WERI-Rb-1 (cell line): Measurements from ENCODE around the gene NOA1.

ENCODE experiments used
- DNase-seq: peaks from one replicate; pipeline ENCODE4 v3.0.0-alpha.2; 2020
- H3K27ac ChIP-seq: fragments of 250-450 bp; sonication (Bioruptor Pico); 2 replicates; pipeline ENCODE4 v1.5.1; 2020; ENCODE audit warnings: mild to moderate bottlenecking, moderate library complexity
- H3K27me3 ChIP-seq: fragments of 250-450 bp; sonication (Bioruptor Pico); 2 replicates; pipeline ENCODE4 v1.5.1; 2021; ENCODE audit warnings: mild to moderate bottlenecking, low read depth, moderate library complexity; ENCODE audit not compliant: insufficient read depth, severe bottlenecking
- H3K36me3 ChIP-seq: fragments of 250-450 bp; sonication (Bioruptor Pico); 2 replicates; pipeline ENCODE4 v1.5.1; 2020; ENCODE audit warnings: mild to moderate bottlenecking, moderate library complexity
- H3K4me3 ChIP-seq: 2 replicates; pipeline ENCODE4 v1.5.1; 2011; ENCODE audit warnings: low read depth, mild to moderate bottlenecking, control low read depth, low read length
- H3K9me3 ChIP-seq: fragments of 250-450 bp; sonication (Bioruptor Pico); 2 replicates; pipeline ENCODE4 v1.5.1; 2021; ENCODE audit warnings: mild to moderate bottlenecking, moderate library complexity; ENCODE audit not compliant: severe bottlenecking
- TF ChIP-seq, protein P1 (sequence below): IDR thresholded peaks from 2 replicates; pipeline ENCODE4 v1.5.1; 2011; ENCODE audit warnings: low read depth, mild to moderate bottlenecking, control low read depth, inconsistent platforms, low read length

NOA1 gene

DNA sequence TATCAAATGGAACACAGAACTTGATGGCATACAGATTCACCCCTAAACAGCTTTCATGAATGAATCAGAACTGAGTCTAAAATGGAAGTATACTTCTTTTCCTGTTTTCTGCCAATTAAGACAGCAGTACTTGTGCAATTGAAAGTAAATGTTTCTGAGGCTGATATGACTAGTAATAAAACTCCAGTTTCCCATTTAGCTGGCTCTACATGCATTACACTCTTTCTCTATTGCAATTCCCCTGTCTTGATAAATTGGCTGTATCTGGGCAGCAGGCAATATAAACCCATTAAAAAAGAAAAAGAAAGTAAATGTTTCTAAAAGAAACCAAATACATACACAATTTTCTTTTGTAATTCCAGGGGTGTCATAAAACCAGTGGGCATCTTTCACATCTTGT lies 4.6 kb downstream of the NOA1 start:
- TF ChIP-seq, protein P1, sequence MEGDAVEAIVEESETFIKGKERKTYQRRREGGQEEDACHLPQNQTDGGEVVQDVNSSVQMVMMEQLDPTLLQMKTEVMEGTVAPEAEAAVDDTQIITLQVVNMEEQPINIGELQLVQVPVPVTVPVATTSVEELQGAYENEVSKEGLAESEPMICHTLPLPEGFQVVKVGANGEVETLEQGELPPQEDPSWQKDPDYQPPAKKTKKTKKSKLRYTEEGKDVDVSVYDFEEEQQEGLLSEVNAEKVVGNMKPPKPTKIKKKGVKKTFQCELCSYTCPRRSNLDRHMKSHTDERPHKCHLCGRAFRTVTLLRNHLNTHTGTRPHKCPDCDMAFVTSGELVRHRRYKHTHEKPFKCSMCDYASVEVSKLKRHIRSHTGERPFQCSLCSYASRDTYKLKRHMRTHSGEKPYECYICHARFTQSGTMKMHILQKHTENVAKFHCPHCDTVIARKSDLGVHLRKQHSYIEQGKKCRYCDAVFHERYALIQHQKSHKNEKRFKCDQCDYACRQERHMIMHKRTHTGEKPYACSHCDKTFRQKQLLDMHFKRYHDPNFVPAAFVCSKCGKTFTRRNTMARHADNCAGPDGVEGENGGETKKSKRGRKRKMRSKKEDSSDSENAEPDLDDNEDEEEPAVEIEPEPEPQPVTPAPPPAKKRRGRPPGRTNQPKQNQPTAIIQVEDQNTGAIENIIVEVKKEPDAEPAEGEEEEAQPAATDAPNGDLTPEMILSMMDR, result no peak
- no peak for DNase-seq
- peaks cover 63% of the 10 kb centered on the region for H3K36me3 ChIP-seq
- no peak overlapping the region for H3K27ac ChIP-seq
- no peaks in the 10 kb centered on the region for H3K9me3 ChIP-seq
- H3K4me3 ChIP-seq, result no peak overlapping the region
- no peaks in the 10 kb centered on the region for H3K27me3 ChIP-seq

DNA sequence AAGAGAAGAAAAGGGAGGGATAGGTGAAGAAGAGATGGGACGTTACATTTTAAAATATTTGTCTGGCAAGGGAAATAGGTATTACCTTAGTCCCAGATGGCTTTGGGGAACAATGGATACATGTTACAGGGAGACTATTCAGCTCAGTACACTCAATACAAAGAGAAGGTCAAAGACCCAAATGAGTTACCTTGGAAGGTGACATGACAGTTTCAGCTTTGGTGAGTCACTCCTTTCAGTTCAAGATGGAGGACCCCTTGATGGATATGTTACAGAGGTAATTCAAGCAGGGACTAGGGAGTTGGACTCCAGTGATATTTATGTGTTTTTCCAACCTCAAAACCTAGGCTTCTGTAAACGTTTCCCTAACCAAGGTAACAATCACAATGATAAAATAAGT lies 5.0 kb downstream of the NOA1 start:
- Histone ChIP-seq H3K9me3 (no peaks in the 10 kb centered on the region), H3K4me3 (no peak overlapping the region), H3K27ac (no peak overlapping the region), H3K27me3 (no peaks in the 10 kb centered on the region), H3K36me3 (peaks cover 63% of the 10 kb centered on the region)
- no peak for DNase-seq
- TF ChIP-seq, protein P1, result no peak

DNA sequence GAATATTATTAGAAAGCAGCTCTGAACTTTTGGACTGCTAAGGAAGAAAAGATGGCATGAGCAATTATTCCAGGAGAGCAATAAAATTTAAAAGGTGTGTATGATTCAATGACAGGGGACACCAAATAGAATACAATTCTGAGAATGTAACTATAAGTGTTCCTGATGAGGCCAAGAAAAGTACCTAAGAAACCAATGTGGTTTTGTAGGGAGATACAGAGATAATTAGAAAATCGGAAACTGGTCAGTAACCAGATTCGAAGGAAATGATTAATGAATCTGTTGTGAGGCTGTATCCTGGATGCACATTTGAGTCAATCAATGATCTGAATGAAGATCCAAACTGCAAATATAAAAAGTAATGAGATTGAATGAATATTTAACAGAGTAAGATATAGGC lies 6.0 kb downstream of the NOA1 start:
- Histone ChIP-seq H3K36me3 (peaks cover 65% of the 10 kb centered on the region), H3K27ac (no peak overlapping the region), H3K27me3 (no peaks in the 10 kb centered on the region), H3K9me3 (no peaks in the 10 kb centered on the region), H3K4me3 (no peak overlapping the region)
- TF ChIP-seq, protein P1, result no peak
- DNase-seq, result no peak

DNA sequence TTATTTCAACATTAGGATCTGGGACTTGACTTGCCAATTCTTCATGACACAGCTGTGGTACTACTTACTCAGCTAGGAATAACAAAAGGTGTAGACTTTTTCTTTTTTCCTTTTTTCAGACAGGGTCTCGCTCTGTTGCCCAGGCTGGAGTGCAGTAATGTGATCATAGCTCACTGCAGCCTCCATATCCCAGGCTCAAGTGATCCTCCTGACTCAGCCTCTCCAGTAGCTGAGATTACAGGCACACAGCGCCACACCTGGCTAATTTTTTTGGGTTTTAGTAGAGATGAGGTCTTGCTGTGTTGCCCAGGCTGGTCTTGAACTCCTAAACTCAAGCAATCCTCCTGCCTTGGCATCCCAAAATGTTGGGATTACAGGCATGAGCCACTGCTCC lies 16.3 kb downstream of the NOA1 start:
- TF ChIP-seq, protein P1, result no peak
- H3K4me3 ChIP-seq, result no peak overlapping the region
- no peaks in the 10 kb centered on the region for H3K27me3 ChIP-seq
- peaks cover 20% of the 10 kb centered on the region for H3K36me3 ChIP-seq
- H3K27ac ChIP-seq, result no peak overlapping the region
- no peak for DNase-seq
- H3K9me3 ChIP-seq, result no peaks in the 10 kb centered on the region

DNA sequence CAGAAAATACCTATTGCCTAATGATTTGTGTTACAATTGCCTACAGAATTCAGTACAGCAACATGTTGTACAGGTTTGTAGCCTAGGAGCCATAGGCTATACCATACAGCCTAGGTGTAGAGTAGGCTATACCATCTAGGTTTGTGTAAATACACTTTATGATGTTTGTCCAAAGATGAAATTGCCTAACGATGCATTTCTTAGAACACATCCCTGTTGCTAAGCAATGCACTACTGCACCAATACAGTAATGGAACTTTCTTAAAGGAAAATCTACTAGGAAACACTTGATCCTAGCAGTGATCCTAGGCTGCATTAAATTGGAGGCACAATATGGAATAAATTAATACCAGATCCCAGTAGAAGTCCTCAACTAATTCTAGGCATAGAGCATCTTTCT lies 18.3 kb downstream of the NOA1 start:
- no peak for DNase-seq
- Histone ChIP-seq H3K27ac (no peak overlapping the region), H3K36me3 (peaks cover 9% of the 10 kb centered on the region), H3K27me3 (no peaks in the 10 kb centered on the region), H3K4me3 (no peak overlapping the region), H3K9me3 (no peaks in the 10 kb centered on the region)
- TF ChIP-seq, protein P1, result no peak

DNA sequence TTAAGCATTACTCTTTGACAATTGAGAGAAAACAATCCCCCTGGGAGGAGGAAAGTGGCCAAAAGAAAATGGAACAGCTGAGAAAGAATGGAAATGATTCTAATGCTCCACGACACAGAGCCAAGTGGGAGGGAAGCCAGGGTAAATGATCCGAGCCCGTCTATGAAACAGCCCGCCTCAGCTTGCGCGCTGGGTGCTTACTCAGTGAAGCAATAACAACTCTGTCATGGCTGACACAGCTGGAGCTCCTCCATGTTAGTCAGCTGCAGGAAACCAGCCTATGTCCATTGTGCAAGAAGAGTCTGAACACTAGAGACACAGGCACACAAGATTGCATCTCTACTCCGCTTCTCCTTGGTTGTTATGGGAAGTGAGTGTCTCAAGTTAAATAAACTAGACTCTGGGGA lies 19.3 kb downstream of the NOA1 start:
- DNase-seq, result no peak
- no peaks in the 10 kb centered on the region for H3K9me3 ChIP-seq
- TF ChIP-seq, protein P1, result no peak
- peaks cover 4% of the 10 kb centered on the region for H3K36me3 ChIP-seq
- H3K4me3 ChIP-seq, result no peak overlapping the region
- H3K27me3 ChIP-seq, result no peaks in the 10 kb centered on the region
- H3K27ac ChIP-seq, result no peak overlapping the region
